ENCODE measurements around the gene CCDC120. TPM values are rescaled to one million over a fixed set of nuclear protein-coding genes. Genes with fewer than 3 reads are reported as not detected.

CCDC120 gene
- total RNA-seq, 1 experiment from 2014 or later, result 11.0 TPM

DNA sequence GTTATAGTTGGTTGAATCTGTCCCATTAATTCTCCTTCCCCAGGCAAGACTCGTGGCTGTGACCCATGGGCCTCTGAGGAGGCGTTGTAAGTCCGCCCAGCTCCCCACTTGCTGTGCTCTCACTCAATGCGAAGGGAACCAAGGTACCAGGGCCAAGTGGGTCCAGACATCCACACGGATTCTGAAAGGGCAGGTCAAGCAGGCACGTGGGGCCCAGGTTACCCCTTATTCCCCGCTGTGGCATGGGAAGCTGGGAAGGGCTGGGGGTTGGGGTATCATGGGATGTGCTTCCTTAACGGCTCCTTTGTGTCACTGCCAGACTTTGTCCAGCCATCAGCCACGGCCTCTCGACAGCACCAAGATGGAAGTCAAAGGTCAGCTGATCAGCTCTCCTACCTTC is 3.1 kb downstream of the CCDC120 start:
- Histone ChIP-seq H3K27ac (ENCODE audit: low read length) (no peak overlapping the region), H3K27me3 (ENCODE audit: control insufficient read depth, insufficient read depth, low read length) (no peaks in the 10 kb centered on the region), H3K4me3 (ENCODE audit: low read depth in 2 of 2, low read length in 2 of 2) (no peak overlapping the region), H3K9me3 (ENCODE audit: control insufficient read depth, insufficient read depth, low read depth, low read length) (no peaks in the 10 kb centered on the region), H3K4me1 (ENCODE audit: control insufficient read depth, insufficient read depth, low read length) (no peaks in the 10 kb centered on the region), H3K36me3 (ENCODE audit: control insufficient read depth, insufficient read depth, low read length) (no peaks in the 10 kb centered on the region; the same call in 1 of the 2 replicates)
- ATAC-seq, result no peak
- POLR2A ChIA-PET, result no interaction called here
- BruUV-seq (replicated peaks), result no TSS peak
- no peak for DNase-seq (ENCODE audit: low read depth, low spot score)
- CTCF ChIA-PET, result no interaction called here
- TF ChIP-seq, protein P1, sequence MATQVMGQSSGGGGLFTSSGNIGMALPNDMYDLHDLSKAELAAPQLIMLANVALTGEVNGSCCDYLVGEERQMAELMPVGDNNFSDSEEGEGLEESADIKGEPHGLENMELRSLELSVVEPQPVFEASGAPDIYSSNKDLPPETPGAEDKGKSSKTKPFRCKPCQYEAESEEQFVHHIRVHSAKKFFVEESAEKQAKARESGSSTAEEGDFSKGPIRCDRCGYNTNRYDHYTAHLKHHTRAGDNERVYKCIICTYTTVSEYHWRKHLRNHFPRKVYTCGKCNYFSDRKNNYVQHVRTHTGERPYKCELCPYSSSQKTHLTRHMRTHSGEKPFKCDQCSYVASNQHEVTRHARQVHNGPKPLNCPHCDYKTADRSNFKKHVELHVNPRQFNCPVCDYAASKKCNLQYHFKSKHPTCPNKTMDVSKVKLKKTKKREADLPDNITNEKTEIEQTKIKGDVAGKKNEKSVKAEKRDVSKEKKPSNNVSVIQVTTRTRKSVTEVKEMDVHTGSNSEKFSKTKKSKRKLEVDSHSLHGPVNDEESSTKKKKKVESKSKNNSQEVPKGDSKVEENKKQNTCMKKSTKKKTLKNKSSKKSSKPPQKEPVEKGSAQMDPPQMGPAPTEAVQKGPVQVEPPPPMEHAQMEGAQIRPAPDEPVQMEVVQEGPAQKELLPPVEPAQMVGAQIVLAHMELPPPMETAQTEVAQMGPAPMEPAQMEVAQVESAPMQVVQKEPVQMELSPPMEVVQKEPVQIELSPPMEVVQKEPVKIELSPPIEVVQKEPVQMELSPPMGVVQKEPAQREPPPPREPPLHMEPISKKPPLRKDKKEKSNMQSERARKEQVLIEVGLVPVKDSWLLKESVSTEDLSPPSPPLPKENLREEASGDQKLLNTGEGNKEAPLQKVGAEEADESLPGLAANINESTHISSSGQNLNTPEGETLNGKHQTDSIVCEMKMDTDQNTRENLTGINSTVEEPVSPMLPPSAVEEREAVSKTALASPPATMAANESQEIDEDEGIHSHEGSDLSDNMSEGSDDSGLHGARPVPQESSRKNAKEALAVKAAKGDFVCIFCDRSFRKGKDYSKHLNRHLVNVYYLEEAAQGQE (IDR thresholded peaks at IDR 0.05; ENCODE audit: insufficient read depth in 1 of 2, low read depth in 2 of 2, low read length in 1 of 2), result no peak
- TF ChIP-seq POLR2AphosphoS5 (IDR thresholded peaks at IDR 0.05; ENCODE audit: low read depth, low read length), result no peak
- TF ChIP-seq, protein P2, sequence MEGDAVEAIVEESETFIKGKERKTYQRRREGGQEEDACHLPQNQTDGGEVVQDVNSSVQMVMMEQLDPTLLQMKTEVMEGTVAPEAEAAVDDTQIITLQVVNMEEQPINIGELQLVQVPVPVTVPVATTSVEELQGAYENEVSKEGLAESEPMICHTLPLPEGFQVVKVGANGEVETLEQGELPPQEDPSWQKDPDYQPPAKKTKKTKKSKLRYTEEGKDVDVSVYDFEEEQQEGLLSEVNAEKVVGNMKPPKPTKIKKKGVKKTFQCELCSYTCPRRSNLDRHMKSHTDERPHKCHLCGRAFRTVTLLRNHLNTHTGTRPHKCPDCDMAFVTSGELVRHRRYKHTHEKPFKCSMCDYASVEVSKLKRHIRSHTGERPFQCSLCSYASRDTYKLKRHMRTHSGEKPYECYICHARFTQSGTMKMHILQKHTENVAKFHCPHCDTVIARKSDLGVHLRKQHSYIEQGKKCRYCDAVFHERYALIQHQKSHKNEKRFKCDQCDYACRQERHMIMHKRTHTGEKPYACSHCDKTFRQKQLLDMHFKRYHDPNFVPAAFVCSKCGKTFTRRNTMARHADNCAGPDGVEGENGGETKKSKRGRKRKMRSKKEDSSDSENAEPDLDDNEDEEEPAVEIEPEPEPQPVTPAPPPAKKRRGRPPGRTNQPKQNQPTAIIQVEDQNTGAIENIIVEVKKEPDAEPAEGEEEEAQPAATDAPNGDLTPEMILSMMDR (IDR thresholded peaks at IDR 0.05), result no peak
- TF ChIP-seq TCF7L2 (IDR thresholded peaks at IDR 0.05; ENCODE audit: low read depth, low read length), result no peak
- in situ Hi-C loops (cut with HindIII; ENCODE audit: low pct_unique_long_range_greater_than_20kb, low sequenced_read_pairs) (no loop called here), intact Hi-C loops (cut with micrococcal nuclease; ENCODE audit: unreplicated experiment) (no loop called here)

DNA sequence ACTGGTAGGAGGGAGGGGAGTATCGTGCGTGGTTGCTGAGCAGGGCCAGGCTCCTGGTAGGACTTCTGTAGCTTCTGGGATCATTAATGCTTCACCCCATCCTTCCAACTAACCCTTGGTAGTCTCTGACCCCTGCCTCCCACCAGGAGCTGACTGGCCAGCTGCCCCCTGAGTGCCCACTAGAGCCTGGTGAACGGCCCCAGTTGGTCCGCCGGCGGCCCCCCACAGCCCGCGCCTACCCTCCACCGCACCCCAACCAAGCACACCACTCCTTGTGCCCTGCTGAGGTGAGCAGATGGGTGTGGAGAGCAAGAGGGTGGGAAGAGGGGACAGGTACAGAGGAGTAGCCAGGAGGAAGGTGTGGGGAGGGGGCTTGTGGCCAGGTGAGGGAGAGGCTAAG is 4.9 kb downstream of the CCDC120 start:
- ATAC-seq (no peak), DNase-seq (ENCODE audit: low read depth, low spot score) (no peak)
- Histone ChIP-seq H3K4me1 (ENCODE audit: control insufficient read depth, insufficient read depth, low read length) (no peaks in the 10 kb centered on the region), H3K27ac (ENCODE audit: low read length) (no peak overlapping the region), H3K4me3 (ENCODE audit: low read depth in 2 of 2, low read length in 2 of 2) (no peak overlapping the region), H3K27me3 (ENCODE audit: control insufficient read depth, insufficient read depth, low read length) (no peaks in the 10 kb centered on the region), H3K36me3 (ENCODE audit: control insufficient read depth, insufficient read depth, low read length) (no peaks in the 10 kb centered on the region; the same call in 1 of the 2 replicates), H3K9me3 (ENCODE audit: control insufficient read depth, insufficient read depth, low read depth, low read length) (no peaks in the 10 kb centered on the region)
- TF ChIP-seq, protein P1 (IDR thresholded peaks at IDR 0.05; ENCODE audit: insufficient read depth in 1 of 2, low read depth in 2 of 2, low read length in 1 of 2), result no peak
- TF ChIP-seq POLR2AphosphoS5 (IDR thresholded peaks at IDR 0.05; ENCODE audit: low read depth, low read length), result no peak
- TF ChIP-seq, protein P2 (IDR thresholded peaks at IDR 0.05), result no peak
- no peak for TF ChIP-seq SIN3A (IDR thresholded peaks at IDR 0.05; ENCODE audit: borderline replicate concordance, insufficient read depth, low read depth, low read length)
- no peak for TF ChIP-seq TCF7L2 (IDR thresholded peaks at IDR 0.05; ENCODE audit: low read depth, low read length)
- intact Hi-C loops (cut with micrococcal nuclease; ENCODE audit: unreplicated experiment), result no loop called here
- in situ Hi-C loops (cut with HindIII; ENCODE audit: low pct_unique_long_range_greater_than_20kb, low sequenced_read_pairs), result no loop called here
- BruUV-seq (replicated peaks), result no TSS peak
- CTCF ChIA-PET, result interaction anchor here (0.5 kb wide), 1 partner anchor 99 kb away, joined by 4 read pairs; no protein-coding TSS in a partner anchor
- POLR2A ChIA-PET, result no interaction called here

Measured in Panc1 (cell line).